AG04450 (cell line): ENCODE data around the gene THTPA. TPM values are rescaled to one million over a fixed set of nuclear protein-coding genes. Genes with fewer than 3 reads are reported as not detected.

Experiments used
- CTCF ChIA-PET: fragments of 300-600, 350-600 bp; formaldehyde crosslinking; extraction: SDS; loops from one replicate; lab custom pipeline; 2022; ENCODE audit warnings: antibody characterized with exemption, inconsistent platforms; lab: Charles Lee
- POLR2A ChIA-PET: fragments of 350-600 bp; formaldehyde crosslinking; extraction: SDS; loops from one replicate; lab custom pipeline; 2021; ENCODE audit warnings: antibody characterized with exemption, inconsistent platforms; lab: Yijun Ruan, JAX
- DNase-seq: peaks from one replicate; pipeline ENCODE4 v3.0.0-alpha.2; 2011; ENCODE audit warnings: low read depth, low spot score
- H3K27ac ChIP-seq: one replicate; pipeline ENCODE4 v1.5.1; 2012; ENCODE audit warnings: low read depth, low read length, control low read depth
- H3K27me3 ChIP-seq: one replicate; pipeline ENCODE4 v1.6.0; 2012; ENCODE audit warnings: low read length; ENCODE audit not compliant: control insufficient read depth, insufficient read depth
- H3K4me3 ChIP-seq: 2 replicates; pipeline ENCODE4 v1.5.1; 2011; ENCODE audit warnings: mild to moderate bottlenecking, low read depth, low read length, control low read depth
- H3K9me3 ChIP-seq: 2 replicates; pipeline ENCODE4 v1.5.1; 2012; ENCODE audit warnings: low read length; ENCODE audit not compliant: control insufficient read depth, insufficient read depth
- CTCF ChIP-seq: IDR thresholded peaks from 2 replicates; pipeline ENCODE4 v1.5.1; 2011; ENCODE audit warnings: low read depth, low read length, control low read depth, inconsistent platforms
- polyA plus RNA-seq: library from polyadenylated mRNA; depleted of rRNA; stranded (reverse); fragments of >200 nt; gene quantifications from 2 replicates; pipeline ENCODE4 v1.2.3, GENCODE V29; 2011

Gene THTPA
- polyA plus RNA-seq, 1 experiment: 4.9 TPM

GRCh38 chr14:23570806-23571483 lies 14.9 kb downstream of the THTPA start:
- peaks cover 48% of the 10 kb centered on the region for H3K27me3 ChIP-seq
- H3K4me3 ChIP-seq: no peak overlapping the region
- no peak overlapping the region for H3K27ac ChIP-seq
- TF ChIP-seq CTCF: no peak
- POLR2A ChIA-PET: no interaction called here
- CTCF ChIA-PET: interaction anchor here (0.8 to 1.9 kb wide), 2 partner anchors 18 to 92 kb away, joined by 3 to 5 read pairs; no protein-coding TSS in a partner anchor
- no peak for DNase-seq
- H3K9me3 ChIP-seq: no peaks in the 10 kb centered on the region; the same call in 1 of the 2 replicates

GRCh38 chr14:23571701-23572523 lies 15.8 kb downstream of the THTPA start:
- no peak for DNase-seq
- Histone ChIP-seq H3K9me3 (no peaks in the 10 kb centered on the region; the same call in 1 of the 2 replicates), H3K27me3 (peaks cover 56% of the 10 kb centered on the region), H3K4me3 (no peak overlapping the region), H3K27ac (no peak overlapping the region)
- POLR2A ChIA-PET: interaction anchor here (0.6 kb wide), 1 partner anchor 16 kb away, joined by 3 read pairs; no protein-coding TSS in a partner anchor
- TF ChIP-seq CTCF: no peak
- CTCF ChIA-PET: interaction anchor here (1.3 to 1.9 kb wide), 2 partner anchors 9 to 17 kb away, joined by 4 to 5 read pairs; no protein-coding TSS in a partner anchor

GRCh38 chr14:23572524-23572828 lies 16.4 kb downstream of the THTPA start:
- no peaks in the 10 kb centered on the region; the same call in 1 of the 2 replicates for H3K9me3 ChIP-seq
- no peak for TF ChIP-seq CTCF
- H3K4me3 ChIP-seq: no peak overlapping the region
- no peak overlapping the region for H3K27ac ChIP-seq
- H3K27me3 ChIP-seq: peaks cover 61% of the 10 kb centered on the region
- ChIA-PET CTCF (interaction anchor here (1.3 to 1.9 kb wide), 2 partner anchors 10 to 16 kb away, joined by 4 to 5 read pairs; no protein-coding TSS in a partner anchor), POLR2A (no interaction called here)
- DNase-seq: no peak

GRCh38 chr14:23572836-23573235 lies 16.8 kb downstream of the THTPA start:
- no peak overlapping the region for H3K27ac ChIP-seq
- no peak for TF ChIP-seq CTCF
- CTCF ChIA-PET: interaction anchor here (1.3 to 1.9 kb wide), 2 partner anchors 10 to 16 kb away, joined by 4 to 5 read pairs; no protein-coding TSS in a partner anchor
- H3K9me3 ChIP-seq: no peaks in the 10 kb centered on the region; the same call in 1 of the 2 replicates
- POLR2A ChIA-PET: no interaction called here
- DNase-seq: no peak
- H3K27me3 ChIP-seq: peaks cover 65% of the 10 kb centered on the region
- no peak overlapping the region for H3K4me3 ChIP-seq
